ENCODE results near the gene TGFB1I1. TPM values are rescaled to one million over a fixed set of nuclear protein-coding genes. Genes with fewer than 3 reads are reported as not detected.
A peak's percentile ranks its signal among the peaks of the same experiment; 100 is the strongest.

The TGFB1I1 gene
- total RNA-seq, 1 experiment from 2014 or later, result 9.3 TPM

DNA sequence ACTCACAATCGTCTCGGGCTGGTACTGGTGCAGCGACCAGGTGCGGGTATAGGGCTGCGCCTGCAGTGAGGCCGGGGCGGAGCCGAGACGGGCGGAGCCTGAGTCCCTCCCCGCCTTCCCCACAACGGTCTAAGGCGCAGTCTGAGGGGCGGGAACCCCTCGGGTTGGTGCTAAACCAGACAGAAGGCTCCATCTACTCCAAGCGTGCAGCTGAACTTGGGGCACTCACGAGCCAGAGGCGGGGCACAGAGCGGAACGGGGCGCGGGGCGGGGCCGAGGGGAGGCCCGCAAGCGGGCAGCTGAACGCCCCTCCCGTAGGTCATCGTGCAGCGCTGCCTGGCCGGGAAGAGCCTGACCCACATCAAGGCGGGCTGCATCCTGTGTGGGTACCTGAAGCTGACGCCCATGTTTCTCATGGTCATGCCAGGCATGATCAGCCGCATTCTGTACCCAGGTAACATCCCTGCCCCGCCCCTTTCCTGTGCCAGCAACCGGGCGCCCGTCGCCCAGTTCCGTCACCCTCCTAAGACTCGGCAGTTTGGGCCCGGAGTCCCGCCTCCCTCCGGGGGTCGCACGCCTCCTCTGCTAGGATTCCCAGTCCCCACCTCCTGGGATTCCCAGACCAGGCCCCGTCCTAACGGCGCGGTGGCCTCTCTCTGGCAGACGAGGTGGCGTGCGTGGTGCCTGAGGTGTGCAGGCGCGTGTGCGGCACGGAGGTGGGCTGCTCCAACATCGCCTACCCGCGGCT lies 15.9 kb downstream of the TGFB1I1 start:
- Mint-ChIP-seq H3K9me3 (ENCODE audit: unreplicated experiment) (no peaks in the 10 kb centered on the region), H3K27ac (ENCODE audit: unreplicated experiment) (no peak overlapping the region), H3K36me3 (ENCODE audit: insufficient read depth, unreplicated experiment) (peaks cover 27% of the 10 kb centered on the region), H3K4me1 (ENCODE audit: low read depth, unreplicated experiment) (no peaks in the 10 kb centered on the region), H3K4me3 (ENCODE audit: unreplicated experiment) (peak overlapping the region; percentile 82), H3K27me3 (ENCODE audit: insufficient read depth, unreplicated experiment) (no peaks in the 10 kb centered on the region)
- ChIA-PET POLR2A (interaction anchor here (1.0 kb wide), 1 partner anchor 225 kb away, joined by 3 read pairs; a partner anchor contains a TSS), CTCF (no interaction called here)
- intact Hi-C loops (cut with micrococcal nuclease; ENCODE audit: unreplicated experiment), result no loop called here
- Histone ChIP-seq H3K27me3 (replicated peaks; ENCODE audit: control insufficient read depth, insufficient read depth, low read length) (no peaks in the 10 kb centered on the region), H3K4me1 (peaks cover 18% of the 10 kb centered on the region), H3K36me3 (ENCODE audit: control insufficient read depth, insufficient read depth, low read length) (no peaks in the 10 kb centered on the region), H3K9me3 (no peaks in the 10 kb centered on the region), H3K4me3 (ENCODE audit: low read depth, low read length) (peak overlapping the region; percentile 78)
- no peak for TF ChIP-seq CTCF (IDR thresholded peaks at IDR 0.05; ENCODE audit: insufficient read depth in 1 of 2, low read depth in 1 of 2, low read length in 1 of 2, severe bottlenecking in 1 of 2, unreplicated experiment in 1 of 2)
- no TSS peak for BruUV-seq (replicated peaks)
- DNase-seq, result peak; percentile 77 to 78

DNA sequence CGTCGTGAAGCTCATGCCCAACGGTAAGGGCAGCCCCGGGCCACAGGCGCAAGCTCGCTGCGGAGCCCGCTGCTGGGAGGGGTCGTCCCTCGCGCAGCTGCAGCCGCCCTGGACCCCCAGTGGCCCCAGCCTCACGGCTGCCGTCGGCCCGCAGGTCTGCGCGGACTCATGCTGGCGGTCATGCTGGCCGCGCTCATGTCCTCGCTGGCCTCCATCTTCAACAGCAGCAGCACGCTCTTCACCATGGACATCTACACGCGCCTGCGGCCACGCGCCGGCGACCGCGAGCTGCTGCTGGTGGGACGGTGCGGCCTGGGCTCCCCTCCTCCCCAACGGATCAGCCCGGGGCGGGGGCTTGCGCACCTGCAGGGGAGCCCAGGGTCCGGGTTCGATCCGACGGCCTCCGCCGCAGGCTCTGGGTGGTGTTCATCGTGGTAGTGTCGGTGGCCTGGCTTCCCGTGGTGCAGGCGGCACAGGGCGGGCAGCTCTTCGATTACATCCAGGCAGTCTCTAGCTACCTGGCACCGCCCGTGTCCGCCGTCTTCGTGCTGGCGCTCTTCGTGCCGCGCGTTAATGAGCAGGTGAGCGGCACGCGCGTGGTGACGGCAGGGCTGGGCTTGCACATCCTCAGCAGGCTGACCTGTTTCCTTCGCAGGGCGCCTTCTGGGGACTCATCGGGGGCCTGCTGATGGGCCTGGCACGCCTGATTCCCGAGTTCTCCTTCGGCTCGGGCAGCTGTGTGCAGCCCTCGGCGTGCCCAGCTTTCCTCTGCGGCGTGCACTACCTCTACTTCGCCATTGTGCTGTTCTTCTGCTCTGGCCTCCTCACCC lies 16.7 kb downstream of the TGFB1I1 start:
- Mint-ChIP-seq H3K27ac (ENCODE audit: unreplicated experiment) (no peak overlapping the region), H3K36me3 (ENCODE audit: insufficient read depth, unreplicated experiment) (peaks cover 27% of the 10 kb centered on the region), H3K4me1 (ENCODE audit: low read depth, unreplicated experiment) (no peaks in the 10 kb centered on the region), H3K9me3 (ENCODE audit: unreplicated experiment) (no peaks in the 10 kb centered on the region), H3K4me3 (ENCODE audit: unreplicated experiment) (peak overlapping the region; percentile 24), H3K27me3 (ENCODE audit: insufficient read depth, unreplicated experiment) (no peaks in the 10 kb centered on the region)
- Histone ChIP-seq H3K36me3 (ENCODE audit: control insufficient read depth, insufficient read depth, low read length) (peaks cover 2% of the 10 kb centered on the region; the same call in 1 of the 2 replicates), H3K9me3 (no peaks in the 10 kb centered on the region), H3K4me1 (peaks cover 18% of the 10 kb centered on the region), H3K27me3 (replicated peaks; ENCODE audit: control insufficient read depth, insufficient read depth, low read length) (no peaks in the 10 kb centered on the region), H3K4me3 (ENCODE audit: low read depth, low read length) (no peak overlapping the region; the same call in 1 of the 2 replicates)
- no peak for DNase-seq
- intact Hi-C loops (cut with micrococcal nuclease; ENCODE audit: unreplicated experiment), result no loop called here
- no peak for TF ChIP-seq CTCF (IDR thresholded peaks at IDR 0.05; ENCODE audit: insufficient read depth in 1 of 2, low read depth in 1 of 2, low read length in 1 of 2, severe bottlenecking in 1 of 2, unreplicated experiment in 1 of 2)
- POLR2A ChIA-PET, result interaction anchor here (1.0 kb wide), 1 partner anchor 224 kb away, joined by 3 read pairs; a partner anchor contains a TSS
- CTCF ChIA-PET, result no interaction called here
- BruUV-seq (replicated peaks), result no TSS peak

DNA sequence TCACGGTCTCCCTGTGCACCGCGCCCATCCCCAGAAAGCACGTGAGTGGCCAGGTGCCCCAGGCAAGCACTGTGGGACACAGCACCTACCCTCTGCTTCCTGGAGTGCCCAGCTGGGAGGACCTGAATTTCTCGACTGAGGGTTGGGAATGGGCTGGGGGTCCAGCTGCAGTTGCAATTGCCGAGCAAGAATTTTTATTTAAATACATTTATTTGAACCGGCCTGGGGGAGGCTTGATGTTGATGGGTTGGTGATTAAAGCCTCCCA lies 17.3 kb downstream of the TGFB1I1 start:
- no peak for DNase-seq
- ChIA-PET POLR2A (no interaction called here), CTCF (no interaction called here)
- Mint-ChIP-seq H3K27ac (ENCODE audit: unreplicated experiment) (no peak overlapping the region), H3K4me1 (ENCODE audit: low read depth, unreplicated experiment) (no peaks in the 10 kb centered on the region), H3K4me3 (ENCODE audit: unreplicated experiment) (peak overlapping the region; percentile 24), H3K36me3 (ENCODE audit: insufficient read depth, unreplicated experiment) (peaks cover 27% of the 10 kb centered on the region), H3K9me3 (ENCODE audit: unreplicated experiment) (no peaks in the 10 kb centered on the region), H3K27me3 (ENCODE audit: insufficient read depth, unreplicated experiment) (no peaks in the 10 kb centered on the region)
- intact Hi-C loops (cut with micrococcal nuclease; ENCODE audit: unreplicated experiment), result no loop called here
- no TSS peak for BruUV-seq (replicated peaks)
- no peak overlapping the region for H3K4me3 ChIP-seq (ENCODE audit: low read depth, low read length)
- H3K36me3 ChIP-seq (ENCODE audit: control insufficient read depth, insufficient read depth, low read length), result peaks cover 2% of the 10 kb centered on the region; the same call in 1 of the 2 replicates
- no peaks in the 10 kb centered on the region for H3K9me3 ChIP-seq
- H3K27me3 ChIP-seq (replicated peaks; ENCODE audit: control insufficient read depth, insufficient read depth, low read length), result no peaks in the 10 kb centered on the region
- no peak for TF ChIP-seq CTCF (IDR thresholded peaks at IDR 0.05; ENCODE audit: insufficient read depth in 1 of 2, low read depth in 1 of 2, low read length in 1 of 2, severe bottlenecking in 1 of 2, unreplicated experiment in 1 of 2)
- H3K4me1 ChIP-seq, result peaks cover 13% of the 10 kb centered on the region

All from Caco-2 (cell line).